Astrocyte (in vitro differentiated cells and primary cell): ENCODE results near the gene UCN2. TPM values are rescaled to one million over a fixed set of nuclear protein-coding genes. Genes with fewer than 3 reads are reported as not detected.

ENCODE experiments used
- DNase-seq: peaks from one replicate; pipeline ENCODE4 v3.0.0-alpha.2; 2010; ENCODE audit warnings: low read depth
- FAIRE-seq: peaks from 2 replicates; lab custom pipeline; 2011; peaks lifted over from hg19 to GRCh38; lab: Jason Lieb, UNC
- H2AFZ ChIP-seq: 2 replicates; pipeline ENCODE4 v1.6.0; 2012; ENCODE audit warnings: low read depth, low read length, inconsistent platforms
- H3K27ac ChIP-seq: 2 replicates; pipeline ENCODE4 v1.5.1; 2011; ENCODE audit warnings: low read depth, low read length, inconsistent platforms
- H3K27me3 ChIP-seq: 2 replicates; pipeline ENCODE4 v1.6.0; 2011; ENCODE audit warnings: low read length, inconsistent platforms; ENCODE audit not compliant: insufficient read depth
- H3K36me3 ChIP-seq: 2 replicates; pipeline ENCODE4 v1.5.1; 2011; ENCODE audit warnings: low read length, inconsistent platforms; ENCODE audit not compliant: insufficient read depth
- H3K4me1 ChIP-seq: 2 replicates; pipeline ENCODE4 v1.5.1; 2011; ENCODE audit warnings: low read length, inconsistent platforms; ENCODE audit not compliant: insufficient read depth
- H3K4me2 ChIP-seq: 2 replicates; pipeline ENCODE4 v1.6.0; 2012; ENCODE audit warnings: low read length, inconsistent platforms
- H3K4me3 ChIP-seq: 2 replicates; pipeline ENCODE4 v1.5.1; 2011; ENCODE audit warnings: low read depth, mild to moderate bottlenecking, low read length, inconsistent platforms; ENCODE audit not compliant: insufficient read depth
- H3K79me2 ChIP-seq: 2 replicates; pipeline ENCODE4 v1.6.0; 2012; ENCODE audit warnings: mild to moderate bottlenecking, low read length, inconsistent platforms; ENCODE audit not compliant: insufficient read depth
- H3K9ac ChIP-seq: 2 replicates; pipeline ENCODE4 v1.6.0; 2012; ENCODE audit warnings: mild to moderate bottlenecking, low read length, inconsistent platforms
- H3K9me3 ChIP-seq: 2 replicates; pipeline ENCODE4 v1.5.1; 2012; ENCODE audit warnings: low read depth, mild to moderate bottlenecking, low read length, inconsistent platforms; ENCODE audit not compliant: insufficient read depth
- H4K20me1 ChIP-seq: 2 replicates; pipeline ENCODE4 v1.6.0; 2012; ENCODE audit warnings: low read length, inconsistent platforms; ENCODE audit not compliant: insufficient read depth
- H3K27ac Mint-ChIP-seq: one replicate; pipeline ENCODE4 v1.8.0; 2021; ENCODE audit warnings: mild to moderate bottlenecking, mixed read lengths; ENCODE audit not compliant: unreplicated experiment
- H3K27me3 Mint-ChIP-seq: one replicate; pipeline ENCODE4 v1.8.0; 2021; ENCODE audit warnings: low read depth, mixed read lengths; ENCODE audit not compliant: unreplicated experiment
- H3K36me3 Mint-ChIP-seq: one replicate; pipeline ENCODE4 v1.8.0; 2021; ENCODE audit warnings: low read depth, mixed read lengths; ENCODE audit not compliant: unreplicated experiment
- H3K4me1 Mint-ChIP-seq: one replicate; pipeline ENCODE4 v1.8.0; 2021; ENCODE audit warnings: low read depth, mixed read lengths; ENCODE audit not compliant: unreplicated experiment
- H3K4me3 Mint-ChIP-seq: one replicate; pipeline ENCODE4 v1.8.0; 2021; ENCODE audit warnings: mild to moderate bottlenecking, moderate library complexity, mixed read lengths; ENCODE audit not compliant: unreplicated experiment
- H3K9me3 Mint-ChIP-seq: one replicate; pipeline ENCODE4 v1.8.0; 2021; ENCODE audit warnings: mild to moderate bottlenecking, mixed read lengths; ENCODE audit not compliant: unreplicated experiment
- CTCF ChIP-seq: IDR thresholded peaks from 2 replicates; pipeline ENCODE4 v1.5.1; 2011; ENCODE audit warnings: low read depth, mild to moderate bottlenecking, inconsistent platforms, low read length, moderate library complexity; ENCODE audit not compliant: insufficient read depth
- EZH2 ChIP-seq: IDR thresholded peaks from 2 replicates; pipeline ENCODE4 v1.6.1; 2012; ENCODE audit warnings: mild to moderate bottlenecking, low read length, inconsistent platforms; ENCODE audit not compliant: insufficient read depth
- total RNA-seq: library from RNA; stranded (reverse); gene quantifications from 2 replicates; pipeline ENCODE4 v1.2.1, GENCODE V29; 2021

UCN2 gene
- total RNA-seq, 1 donor from 2014 or later, result 3.3 TPM

- DNase-seq, result no peak
- no peaks in the 10 kb centered on the region for H3K27me3 ChIP-seq
- H3K36me3 ChIP-seq, result peaks cover 9% of the 10 kb centered on the region
- peaks cover 2% of the 10 kb centered on the region for H3K9me3 Mint-ChIP-seq
- H3K4me3 Mint-ChIP-seq, result no peak overlapping the region
- peaks cover 36% of the 10 kb centered on the region for H3K79me2 ChIP-seq
- H3K4me1 Mint-ChIP-seq, result no peaks in the 10 kb centered on the region
- H3K4me2 ChIP-seq, result no peak overlapping the region
- H3K27me3 Mint-ChIP-seq, result peaks cover 14% of the 10 kb centered on the region
- H3K4me3 ChIP-seq, result no peak overlapping the region
- H3K27ac Mint-ChIP-seq, result no peak overlapping the region
- no peak overlapping the region for H3K27ac ChIP-seq
- peaks cover 42% of the 10 kb centered on the region for H3K36me3 Mint-ChIP-seq
- H3K9me3 ChIP-seq, result no peaks in the 10 kb centered on the region
- no peak overlapping the region for H3K9ac ChIP-seq
- no peak overlapping the region for H2AFZ ChIP-seq
- peaks cover 73% of the 10 kb centered on the region for H4K20me1 ChIP-seq
- TF ChIP-seq EZH2, result no peak
- no peak for TF ChIP-seq CTCF
- no peak for FAIRE-seq
- H3K4me1 ChIP-seq, result peaks cover 7% of the 10 kb centered on the region
Observed at GRCh38 chr3:48588230-48588629, 24.6 kb upstream of the UCN2 start.

GRCh38 chr3:48587686-48588085 lies 24.1 kb upstream of the UCN2 start:
- Mint-ChIP-seq H3K4me1 (no peaks in the 10 kb centered on the region), H3K27me3 (peaks cover 15% of the 10 kb centered on the region), H3K9me3 (peaks cover under 1% of the 10 kb centered on the region), H3K36me3 (peaks cover 38% of the 10 kb centered on the region), H3K4me3 (no peak overlapping the region), H3K27ac (no peak overlapping the region)
- no peak for DNase-seq
- H3K27me3 ChIP-seq, result no peaks in the 10 kb centered on the region
- no peak overlapping the region for H3K9ac ChIP-seq
- H3K79me2 ChIP-seq, result peaks cover 30% of the 10 kb centered on the region
- peaks cover 74% of the 10 kb centered on the region for H4K20me1 ChIP-seq
- no peak overlapping the region for H3K4me2 ChIP-seq
- peaks cover 2% of the 10 kb centered on the region for H3K4me1 ChIP-seq
- H2AFZ ChIP-seq, result no peak overlapping the region
- H3K4me3 ChIP-seq, result no peak overlapping the region
- no peak overlapping the region for H3K27ac ChIP-seq
- no peaks in the 10 kb centered on the region for H3K9me3 ChIP-seq
- FAIRE-seq, result no peak
- TF ChIP-seq CTCF (no peak), EZH2 (no peak)
- H3K36me3 ChIP-seq, result peaks cover 10% of the 10 kb centered on the region

- Histone ChIP-seq H3K27ac (no peak overlapping the region), H3K9ac (no peak overlapping the region), H3K27me3 (no peaks in the 10 kb centered on the region), H3K9me3 (no peaks in the 10 kb centered on the region), H3K4me1 (no peaks in the 10 kb centered on the region), H3K79me2 (peaks cover 10% of the 10 kb centered on the region), H3K4me3 (no peak overlapping the region), H3K36me3 (peaks cover 18% of the 10 kb centered on the region), H4K20me1 (peaks cover 61% of the 10 kb centered on the region), H3K4me2 (no peak overlapping the region), H2AFZ (no peak overlapping the region)
- no peak for TF ChIP-seq CTCF
- TF ChIP-seq EZH2, result no peak
- H3K9me3 Mint-ChIP-seq, result no peaks in the 10 kb centered on the region
- H3K4me3 Mint-ChIP-seq, result no peak overlapping the region
- no peak overlapping the region for H3K27ac Mint-ChIP-seq
- H3K27me3 Mint-ChIP-seq, result peaks cover 15% of the 10 kb centered on the region
- H3K4me1 Mint-ChIP-seq, result no peaks in the 10 kb centered on the region
- H3K36me3 Mint-ChIP-seq, result peaks cover 44% of the 10 kb centered on the region
- FAIRE-seq, result no peak
- DNase-seq, result no peak
Observed at GRCh38 chr3:48585411-48585810, 21.8 kb upstream of the UCN2 start.
